ENCODE results near the gene WWC2.

The WWC2 gene

DNA sequence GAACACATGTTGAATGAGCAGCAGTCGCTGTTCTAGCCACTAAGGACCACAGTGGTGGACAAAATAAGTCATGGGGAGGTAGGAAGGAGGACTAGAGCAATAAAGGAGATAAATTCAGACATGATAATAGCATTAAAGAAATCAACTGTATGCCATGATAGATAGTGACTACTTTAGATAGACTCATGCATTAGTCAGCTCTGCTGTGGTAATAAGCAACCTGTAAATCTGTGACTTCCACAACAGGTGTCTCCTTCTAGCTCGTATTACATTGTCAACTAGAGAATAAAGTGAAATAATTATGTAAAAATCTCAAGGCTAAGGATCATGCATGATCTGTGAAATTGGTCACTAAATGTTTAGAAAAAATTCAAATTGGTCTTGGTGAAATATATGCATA is 77.9 kb downstream of the WWC2 start:
- Histone ChIP-seq H3K36me3 (no peaks in the 10 kb centered on the region), H3K27me3 (ENCODE audit: insufficient read depth, low read depth, severe bottlenecking) (no peaks in the 10 kb centered on the region), H3K4me3 (ENCODE audit: low read depth, low read length) (no peak overlapping the region), H3K27ac (no peak overlapping the region), H3K9me3 (ENCODE audit: severe bottlenecking) (no peaks in the 10 kb centered on the region)
- no peak for DNase-seq
- TF ChIP-seq, protein P1, sequence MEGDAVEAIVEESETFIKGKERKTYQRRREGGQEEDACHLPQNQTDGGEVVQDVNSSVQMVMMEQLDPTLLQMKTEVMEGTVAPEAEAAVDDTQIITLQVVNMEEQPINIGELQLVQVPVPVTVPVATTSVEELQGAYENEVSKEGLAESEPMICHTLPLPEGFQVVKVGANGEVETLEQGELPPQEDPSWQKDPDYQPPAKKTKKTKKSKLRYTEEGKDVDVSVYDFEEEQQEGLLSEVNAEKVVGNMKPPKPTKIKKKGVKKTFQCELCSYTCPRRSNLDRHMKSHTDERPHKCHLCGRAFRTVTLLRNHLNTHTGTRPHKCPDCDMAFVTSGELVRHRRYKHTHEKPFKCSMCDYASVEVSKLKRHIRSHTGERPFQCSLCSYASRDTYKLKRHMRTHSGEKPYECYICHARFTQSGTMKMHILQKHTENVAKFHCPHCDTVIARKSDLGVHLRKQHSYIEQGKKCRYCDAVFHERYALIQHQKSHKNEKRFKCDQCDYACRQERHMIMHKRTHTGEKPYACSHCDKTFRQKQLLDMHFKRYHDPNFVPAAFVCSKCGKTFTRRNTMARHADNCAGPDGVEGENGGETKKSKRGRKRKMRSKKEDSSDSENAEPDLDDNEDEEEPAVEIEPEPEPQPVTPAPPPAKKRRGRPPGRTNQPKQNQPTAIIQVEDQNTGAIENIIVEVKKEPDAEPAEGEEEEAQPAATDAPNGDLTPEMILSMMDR (IDR thresholded peaks at IDR 0.05; ENCODE audit: low read depth, low read length) = no peak

- no peaks in the 10 kb centered on the region for H3K27me3 ChIP-seq (ENCODE audit: insufficient read depth, low read depth, severe bottlenecking)
- H3K27ac ChIP-seq = no peak overlapping the region
- DNase-seq = no peak
- no peaks in the 10 kb centered on the region for H3K9me3 ChIP-seq (ENCODE audit: severe bottlenecking)
- H3K4me3 ChIP-seq (ENCODE audit: low read depth, low read length) = no peak overlapping the region
- TF ChIP-seq, protein P1 (IDR thresholded peaks at IDR 0.05; ENCODE audit: low read depth, low read length) = no peak
- H3K36me3 ChIP-seq = no peaks in the 10 kb centered on the region
Observed at GRCh38 chr4:183178201-183178600, 79.1 kb downstream of the WWC2 start.

DNA sequence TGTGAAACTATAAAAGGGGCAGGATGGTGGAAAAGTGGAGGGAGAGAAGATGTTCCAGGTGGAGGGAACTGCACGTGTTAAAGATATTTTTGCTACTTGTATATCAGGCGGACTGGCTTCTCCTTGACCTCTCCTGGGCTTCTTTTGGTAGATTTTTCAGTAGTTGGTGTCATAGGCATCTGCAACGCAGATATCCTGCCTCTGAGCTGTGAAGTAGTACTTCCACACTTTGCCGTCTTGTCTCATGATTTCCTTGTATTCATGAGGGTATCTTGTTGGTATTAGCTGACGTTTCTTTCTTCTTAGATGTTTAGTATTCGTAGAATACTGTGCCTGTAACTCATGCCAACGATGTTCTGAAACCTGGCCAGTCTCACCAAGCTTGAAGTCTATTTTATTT is 81.0 kb downstream of the WWC2 start:
- no peak for DNase-seq
- Histone ChIP-seq H3K27me3 (ENCODE audit: insufficient read depth, low read depth, severe bottlenecking) (no peaks in the 10 kb centered on the region), H3K4me3 (ENCODE audit: low read depth, low read length) (no peak overlapping the region), H3K9me3 (ENCODE audit: severe bottlenecking) (peaks cover 7% of the 10 kb centered on the region), H3K27ac (no peak overlapping the region), H3K36me3 (no peaks in the 10 kb centered on the region)
- TF ChIP-seq, protein P1 (IDR thresholded peaks at IDR 0.05; ENCODE audit: low read depth, low read length) = no peak

DNA sequence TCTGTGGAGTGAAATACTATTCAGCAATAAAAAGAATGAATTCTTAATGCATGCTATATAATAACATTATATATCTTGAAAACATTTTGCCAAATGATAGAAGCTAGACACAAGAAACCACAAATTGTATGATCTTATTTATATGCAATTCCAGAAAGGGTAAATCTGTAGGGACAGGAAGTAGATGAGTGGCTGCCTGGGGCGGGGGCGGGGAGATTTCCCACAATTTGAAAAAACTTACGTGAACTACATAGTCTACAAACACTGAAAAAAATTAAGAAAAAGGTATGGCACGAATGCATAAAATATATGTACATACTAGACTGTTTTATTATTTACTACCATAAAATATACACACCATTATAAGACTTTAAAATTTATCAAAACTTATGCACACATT is 81.6 kb downstream of the WWC2 start:
- TF ChIP-seq, protein P1 (IDR thresholded peaks at IDR 0.05; ENCODE audit: low read depth, low read length) = no peak
- Histone ChIP-seq H3K27me3 (ENCODE audit: insufficient read depth, low read depth, severe bottlenecking) (no peaks in the 10 kb centered on the region), H3K27ac (no peak overlapping the region), H3K36me3 (no peaks in the 10 kb centered on the region), H3K4me3 (ENCODE audit: low read depth, low read length) (no peak overlapping the region), H3K9me3 (ENCODE audit: severe bottlenecking) (peaks cover 7% of the 10 kb centered on the region)
- DNase-seq = no peak

DNA sequence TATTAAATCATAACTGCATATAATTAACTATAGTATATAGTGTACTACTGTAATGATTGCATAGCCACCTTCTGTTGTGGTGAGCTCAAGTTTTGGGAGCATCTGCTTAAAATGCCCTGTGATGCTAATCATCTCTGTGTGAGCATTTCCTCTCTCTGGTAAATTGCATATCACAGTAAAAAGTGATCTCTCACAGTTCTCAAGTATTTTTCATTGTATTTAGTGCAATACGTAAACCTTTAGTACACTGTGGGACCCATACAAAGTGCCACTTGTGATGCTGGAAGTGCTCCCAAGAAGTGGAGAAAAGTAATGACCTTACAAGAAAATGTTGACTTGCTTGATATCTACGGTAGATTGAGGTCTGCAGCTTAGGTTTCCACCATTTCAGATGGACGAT is 82.0 kb downstream of the WWC2 start:
- Histone ChIP-seq H3K4me3 (ENCODE audit: low read depth, low read length) (no peak overlapping the region), H3K36me3 (no peaks in the 10 kb centered on the region), H3K27ac (no peak overlapping the region), H3K9me3 (ENCODE audit: severe bottlenecking) (peaks cover 7% of the 10 kb centered on the region), H3K27me3 (ENCODE audit: insufficient read depth, low read depth, severe bottlenecking) (no peaks in the 10 kb centered on the region)
- no peak for DNase-seq
- TF ChIP-seq, protein P1 (IDR thresholded peaks at IDR 0.05; ENCODE audit: low read depth, low read length) = no peak
